NT2/D1 (cell line): ENCODE results near the gene SLC1A2.

Experiments used
- DNase-seq: peaks from one replicate; pipeline ENCODE4 v3.0.0-alpha.2; 2011; ENCODE audit warnings: low read depth, low spot score
- H3K27me3 ChIP-seq: 2 replicates; pipeline ENCODE4 v1.6.0; 2011; ENCODE audit warnings: mild to moderate bottlenecking; ENCODE audit not compliant: insufficient read length, insufficient read depth
- H3K36me3 ChIP-seq: 2 replicates; pipeline ENCODE4 v1.6.1; 2011; ENCODE audit warnings: mild to moderate bottlenecking, low read length, mixed read lengths; ENCODE audit not compliant: insufficient read depth, insufficient read length
- H3K4me1 ChIP-seq: 2 replicates; pipeline ENCODE4 v1.5.1; 2011; ENCODE audit not compliant: insufficient read depth, insufficient read length
- H3K4me3 ChIP-seq: 2 replicates; pipeline ENCODE4 v1.5.1; 2011; ENCODE audit warnings: low read depth; ENCODE audit not compliant: insufficient read length
- H3K9ac ChIP-seq: 2 replicates; pipeline ENCODE4 v1.6.0; 2011; ENCODE audit warnings: low read depth; ENCODE audit not compliant: insufficient read length
- H3K9me3 ChIP-seq: 2 replicates; pipeline ENCODE4 v1.5.1; 2011; ENCODE audit warnings: mild to moderate bottlenecking, low read length; ENCODE audit not compliant: insufficient read depth
- SUZ12 ChIP-seq: IDR thresholded peaks from 2 replicates; pipeline ENCODE4 v1.6.1; 2011; ENCODE audit not compliant: insufficient read length, insufficient read depth; ENCODE audit errors: extremely low read depth
- YY1 ChIP-seq: IDR thresholded peaks from 2 replicates; pipeline ENCODE4 v1.6.1; 2011; ENCODE audit not compliant: insufficient read length, insufficient read depth
- ZNF274 ChIP-seq: IDR thresholded peaks from 2 replicates; pipeline ENCODE4 v1.6.1; 2011; ENCODE audit warnings: mild to moderate bottlenecking, low read depth, low read length

SLC1A2 gene

GRCh38 chr11:35321532-35322317 lies 97.6 kb downstream of the SLC1A2 start:
- Histone ChIP-seq H3K27me3 (no peaks in the 10 kb centered on the region), H3K9ac (no peak overlapping the region), H3K9me3 (no peaks in the 10 kb centered on the region), H3K4me1 (no peaks in the 10 kb centered on the region), H3K4me3 (no peak overlapping the region), H3K36me3 (no peaks in the 10 kb centered on the region)
- DNase-seq: no peak
- TF ChIP-seq ZNF274 (no peak), YY1 (no peak), SUZ12 (no peak)

- no peaks in the 10 kb centered on the region for H3K36me3 ChIP-seq
- H3K4me1 ChIP-seq: no peaks in the 10 kb centered on the region
- no peaks in the 10 kb centered on the region for H3K27me3 ChIP-seq
- DNase-seq: no peak
- no peak overlapping the region for H3K4me3 ChIP-seq
- TF ChIP-seq SUZ12 (no peak), YY1 (no peak), ZNF274 (no peak)
- H3K9ac ChIP-seq: no peak overlapping the region
- H3K9me3 ChIP-seq: no peaks in the 10 kb centered on the region
Measured at GRCh38 chr11:35321111-35321510, 98.2 kb downstream of the SLC1A2 start.

GRCh38 chr11:35318977-35319925 lies 100.1 kb downstream of the SLC1A2 start:
- no peaks in the 10 kb centered on the region for H3K36me3 ChIP-seq
- no peaks in the 10 kb centered on the region for H3K9me3 ChIP-seq
- no peaks in the 10 kb centered on the region for H3K4me1 ChIP-seq
- H3K4me3 ChIP-seq: no peak overlapping the region
- DNase-seq: no peak
- TF ChIP-seq ZNF274 (no peak), YY1 (no peak)
- H3K9ac ChIP-seq: no peak overlapping the region
- H3K27me3 ChIP-seq: no peaks in the 10 kb centered on the region

GRCh38 chr11:35318309-35318708 lies 101.0 kb downstream of the SLC1A2 start:
- no peaks in the 10 kb centered on the region for H3K27me3 ChIP-seq
- H3K36me3 ChIP-seq: no peaks in the 10 kb centered on the region
- TF ChIP-seq YY1 (no peak), SUZ12 (no peak), ZNF274 (no peak)
- DNase-seq: no peak
- H3K4me1 ChIP-seq: no peaks in the 10 kb centered on the region
- H3K9ac ChIP-seq: no peak overlapping the region
- no peaks in the 10 kb centered on the region for H3K9me3 ChIP-seq
- H3K4me3 ChIP-seq: no peak overlapping the region

- TF ChIP-seq SUZ12 (no peak), ZNF274 (no peak), YY1 (no peak)
- H3K36me3 ChIP-seq: no peaks in the 10 kb centered on the region
- no peak for DNase-seq
- no peak overlapping the region for H3K4me3 ChIP-seq
- H3K27me3 ChIP-seq: no peaks in the 10 kb centered on the region
- H3K4me1 ChIP-seq: no peaks in the 10 kb centered on the region
- H3K9ac ChIP-seq: no peak overlapping the region
- H3K9me3 ChIP-seq: no peaks in the 10 kb centered on the region
Measured at GRCh38 chr11:35317253-35317652, 102.1 kb downstream of the SLC1A2 start.

- Histone ChIP-seq H3K27me3 (no peaks in the 10 kb centered on the region), H3K9ac (no peak overlapping the region), H3K4me1 (no peaks in the 10 kb centered on the region), H3K4me3 (no peak overlapping the region), H3K36me3 (no peaks in the 10 kb centered on the region), H3K9me3 (no peaks in the 10 kb centered on the region)
- DNase-seq: no peak
- TF ChIP-seq ZNF274: no peak
- no peak for TF ChIP-seq YY1
- no peak for TF ChIP-seq SUZ12
Measured at GRCh38 chr11:35316161-35316560, 103.2 kb downstream of the SLC1A2 start.

GRCh38 chr11:35313760-35314153 lies 105.6 kb downstream of the SLC1A2 start:
- H3K27me3 ChIP-seq: no peaks in the 10 kb centered on the region
- no peak overlapping the region for H3K4me3 ChIP-seq
- no peak for TF ChIP-seq YY1
- no peak for TF ChIP-seq ZNF274
- no peak for TF ChIP-seq SUZ12
- no peaks in the 10 kb centered on the region for H3K36me3 ChIP-seq
- no peaks in the 10 kb centered on the region for H3K4me1 ChIP-seq
- DNase-seq: no peak
- no peaks in the 10 kb centered on the region for H3K9me3 ChIP-seq
- H3K9ac ChIP-seq: no peak overlapping the region
